Naive thymus-derived CD4-positive, alpha-beta T cell (primary cell): ENCODE measurements around the gene RBM34. TPM values are rescaled to one million over a fixed set of nuclear protein-coding genes. Genes with fewer than 3 reads are reported as not detected.

Source experiments
- ATAC-seq: fragments of 150-1000 bp; cut with Tn5 transposase; 2 replicates; pipeline ENCODE4 v1.10.0; 2021; ENCODE audit warnings: mild to moderate bottlenecking, moderate library complexity
- CTCF ChIA-PET: fragments of 350-600 bp; sonication (Branson Sonifier 250); formaldehyde crosslinking; loops from one replicate; lab custom pipeline; 2021; ENCODE audit warnings: antibody characterized with exemption; lab: Charles Lee
- POLR2A ChIA-PET: fragments of 350-600 bp; sonication (Branson Sonifier 250); formaldehyde crosslinking; loops from one replicate; lab custom pipeline; 2021; ENCODE audit warnings: antibody characterized with exemption, inconsistent platforms; lab: Charles Lee
- DNase-seq, 9 donors: peaks; one replicate each; pipeline versions ENCODE4 v3.0.0 to v3.0.0-alpha.2; 2020 to 2022; ENCODE audit warnings: mixed read lengths in 1 of 9
- H3K27ac ChIP-seq: one replicate; pipeline ENCODE4 v1.7.0; 2013; ENCODE audit warnings: mild to moderate bottlenecking, low read depth, low read length, moderate library complexity
- H3K27me3 ChIP-seq, 2 donors: one replicate each; pipeline ENCODE4 v1.7.0; 2013; ENCODE audit warnings: low read length in 2 of 2, mild to moderate bottlenecking in 2 of 2, moderate library complexity in 2 of 2; ENCODE audit not compliant: control insufficient read depth in 2 of 2, insufficient read depth in 2 of 2
- H3K36me3 ChIP-seq, 3 experiments: 1 replicate in 2 of 3; 2 replicates in 1 of 3; pipeline ENCODE4 v1.7.0; 2013; ENCODE audit warnings: low read length in 3 of 3, mild to moderate bottlenecking in 3 of 3, moderate library complexity in 1 of 3; ENCODE audit not compliant: insufficient read depth in 3 of 3, control insufficient read depth in 2 of 3
- H3K4me1 ChIP-seq, 2 donors: one replicate each; pipeline ENCODE4 v1.7.0; 2013; ENCODE audit warnings: low read length in 2 of 2, mild to moderate bottlenecking in 2 of 2, moderate library complexity in 1 of 2; ENCODE audit not compliant: control insufficient read depth in 2 of 2, insufficient read depth in 2 of 2
- H3K4me3 ChIP-seq: 2 replicates; pipeline ENCODE4 v1.7.0; 2013; ENCODE audit warnings: mild to moderate bottlenecking, low read length
- H3K9me3 ChIP-seq, 3 experiments: 1 replicate in 2 of 3; 2 replicates in 1 of 3; pipeline ENCODE4 v1.7.0; 2013; ENCODE audit warnings: low read length in 3 of 3; ENCODE audit not compliant: control insufficient read depth in 2 of 3
- H3K27ac Mint-ChIP-seq, 9 donors: one replicate each; pipeline ENCODE4 v1.8.0; 2020 to 2022; ENCODE audit warnings: mixed read lengths in 9 of 9, mild to moderate bottlenecking in 8 of 9, moderate library complexity in 5 of 9, inconsistent platforms in 2 of 9
- H3K27me3 Mint-ChIP-seq, 5 donors: one replicate each; pipeline ENCODE4 v1.8.0; 2021 to 2022; ENCODE audit warnings: mixed read lengths in 5 of 5, mild to moderate bottlenecking in 1 of 5
- H3K36me3 Mint-ChIP-seq, 5 donors: one replicate each; pipeline ENCODE4 v1.8.0; 2020 to 2022; ENCODE audit warnings: mixed read lengths in 5 of 5, mild to moderate bottlenecking in 3 of 5, inconsistent platforms in 1 of 5
- H3K4me1 Mint-ChIP-seq, 7 donors: one replicate each; pipeline ENCODE4 v1.8.0; 2020 to 2022; ENCODE audit warnings: mixed read lengths in 7 of 7, mild to moderate bottlenecking in 3 of 7, inconsistent platforms in 1 of 7
- H3K4me3 Mint-ChIP-seq, 10 donors: one replicate each; pipeline ENCODE4 v1.8.0; 2020 to 2022; ENCODE audit warnings: mild to moderate bottlenecking in 10 of 10, mixed read lengths in 10 of 10, moderate library complexity in 6 of 10, inconsistent platforms in 2 of 10
- H3K9me3 Mint-ChIP-seq, 11 donors: one replicate each; pipeline ENCODE4 v1.8.0; 2020 to 2022; ENCODE audit warnings: mixed read lengths in 11 of 11, mild to moderate bottlenecking in 4 of 11, inconsistent platforms in 1 of 11, moderate library complexity in 1 of 11
- intact Hi-C, 2 donors: fragments of 100-400 bp; cut with micrococcal nuclease; formaldehyde crosslinking; loops; one replicate each; pipeline ENCODE4 v1.15.1; 2023
- polyA plus RNA-seq, 2 donors: library from polyadenylated mRNA; unstranded; fragments of 300-500 nt; fragmentation: Illumina TruSeq; gene quantifications; one replicate each; pipeline ENCODE4 v1.2.3, GENCODE V29; 2021
- total RNA-seq, 6 experiments: library from RNA in 5 of 6; stranded (reverse) in 5 of 6; gene quantifications; 1 replicate in 5 of 6; 2 replicates in 1 of 6; pipeline ENCODE4 v1.2.3 and lab custom pipeline; 2021 to 2026

RBM34 gene
- total and polyA plus RNA-seq, 7 experiments from 2014 or later, result 65.0 to 171 (median 129) TPM

DNA sequence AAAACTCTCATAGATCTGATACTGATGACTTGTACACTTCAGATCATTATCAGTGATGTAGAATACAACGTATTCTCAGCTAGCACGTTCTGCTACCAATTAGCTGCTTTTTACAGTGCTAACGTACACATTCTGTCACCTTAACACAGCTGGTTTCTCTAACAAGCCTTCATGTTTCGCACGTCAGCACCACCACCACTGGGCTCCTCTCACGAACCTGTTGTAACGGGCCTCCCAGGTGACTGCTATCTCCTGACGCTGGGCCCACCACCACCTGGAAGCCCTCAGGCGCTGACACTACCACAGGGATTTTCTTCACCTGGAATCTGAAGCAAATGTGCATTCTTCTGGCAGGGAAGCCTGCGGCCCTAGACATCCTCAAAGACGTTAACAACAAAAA lies 52.2 kb downstream of the RBM34 start:
- POLR2A ChIA-PET, result interaction anchor here (0.6 to 1.4 kb wide), 4 partner anchors 17 to 309 kb away, joined by 3 to 4 read pairs (median 4); no protein-coding TSS in a partner anchor
- H3K27me3 ChIP-seq, result no peaks in the 10 kb centered on the region
- peaks cover 5 to 54% (median 29%) of the 10 kb centered on the region in 3 experiments for H3K36me3 ChIP-seq
- no peak overlapping the region for H3K4me3 ChIP-seq
- ATAC-seq, result no peak
- H3K4me3 Mint-ChIP-seq, result no peak overlapping the region
- H3K36me3 Mint-ChIP-seq, result peaks cover 5 to 53% (median 43%) of the 10 kb centered on the region in 5 donors
- H3K27me3 Mint-ChIP-seq, result peaks cover 0 to under 1% (median 0%) of the 10 kb centered on the region in 5 donors
- H3K4me1 ChIP-seq, result peaks cover 9 to 16% of the 10 kb centered on the region in 2 donors
- H3K9me3 ChIP-seq, result no peaks in the 10 kb centered on the region
- peak in 1 of 9 donors; percentile 12 for DNase-seq
- intact Hi-C loops, result loop anchor here in 1 of 2 donors (10.0 kb wide), 1 partner anchor 136 kb away; no protein-coding TSS in a partner anchor
- CTCF ChIA-PET, result interaction anchor here (1.2 to 7.1 kb wide), 2 partner anchors 15 to 307 kb away, joined by 3 to 41 read pairs; no protein-coding TSS in a partner anchor
- H3K4me1 Mint-ChIP-seq, result peaks cover 12 to 30% (median 20%) of the 10 kb centered on the region in 7 donors
- no peak overlapping the region for H3K27ac ChIP-seq
- H3K9me3 Mint-ChIP-seq, result peaks cover 0 to 3% (median 0%) of the 10 kb centered on the region in 11 donors
- peak overlapping the region in 2 of 9 donors; percentile 14 to 39 for H3K27ac Mint-ChIP-seq

DNA sequence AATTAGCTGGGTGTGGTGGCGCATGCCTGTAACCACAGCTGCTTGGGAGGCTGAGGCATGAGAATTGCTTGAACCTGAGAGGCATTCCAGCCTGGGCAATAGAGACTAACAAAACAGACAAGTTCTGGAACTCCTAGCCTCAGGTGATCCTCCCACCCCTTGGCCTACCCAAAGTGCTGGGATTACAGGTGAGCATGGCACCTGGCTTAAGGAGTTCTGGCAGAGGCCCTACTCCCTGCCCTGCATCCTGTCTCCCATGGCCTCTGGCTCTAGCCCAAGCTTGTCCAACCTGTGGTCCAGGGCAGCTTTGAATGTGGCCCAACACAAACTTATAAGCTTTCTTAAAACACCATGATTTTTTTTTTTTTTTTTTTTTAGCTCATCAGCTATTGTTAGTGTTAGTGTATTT lies 52.9 kb downstream of the RBM34 start:
- Mint-ChIP-seq H3K27ac (no peak overlapping the region), H3K27me3 (peaks cover 0 to 2% (median 0%) of the 10 kb centered on the region in 5 donors), H3K4me3 (no peak overlapping the region), H3K9me3 (peaks cover 0 to 3% (median 0%) of the 10 kb centered on the region in 11 donors), H3K36me3 (peaks cover 5 to 47% (median 37%) of the 10 kb centered on the region in 5 donors), H3K4me1 (peaks cover 15 to 29% (median 25%) of the 10 kb centered on the region in 7 donors)
- Histone ChIP-seq H3K27ac (no peak overlapping the region), H3K27me3 (no peaks in the 10 kb centered on the region), H3K4me3 (no peak overlapping the region), H3K36me3 (peaks cover 5 to 47% (median 24%) of the 10 kb centered on the region in 3 experiments), H3K9me3 (no peaks in the 10 kb centered on the region), H3K4me1 (peaks cover 15 to 21% of the 10 kb centered on the region in 2 donors)
- peak in 1 of 9 donors; percentile 19 for DNase-seq
- POLR2A ChIA-PET, result interaction anchor here (0.6 to 1.4 kb wide), 4 partner anchors 19 to 314 kb away, joined by 3 to 5 read pairs (median 4); partner anchors contain the start of gene RBM34
- intact Hi-C loops, result loop anchor here in 1 of 2 donors (10.0 kb wide), 1 partner anchor 137 kb away; no protein-coding TSS in a partner anchor
- CTCF ChIA-PET, result interaction anchor here (0.8 to 7.1 kb wide), 3 partner anchors 15 to 308 kb away, joined by 3 to 41 read pairs (median 3); no protein-coding TSS in a partner anchor
- ATAC-seq, result no peak

DNA sequence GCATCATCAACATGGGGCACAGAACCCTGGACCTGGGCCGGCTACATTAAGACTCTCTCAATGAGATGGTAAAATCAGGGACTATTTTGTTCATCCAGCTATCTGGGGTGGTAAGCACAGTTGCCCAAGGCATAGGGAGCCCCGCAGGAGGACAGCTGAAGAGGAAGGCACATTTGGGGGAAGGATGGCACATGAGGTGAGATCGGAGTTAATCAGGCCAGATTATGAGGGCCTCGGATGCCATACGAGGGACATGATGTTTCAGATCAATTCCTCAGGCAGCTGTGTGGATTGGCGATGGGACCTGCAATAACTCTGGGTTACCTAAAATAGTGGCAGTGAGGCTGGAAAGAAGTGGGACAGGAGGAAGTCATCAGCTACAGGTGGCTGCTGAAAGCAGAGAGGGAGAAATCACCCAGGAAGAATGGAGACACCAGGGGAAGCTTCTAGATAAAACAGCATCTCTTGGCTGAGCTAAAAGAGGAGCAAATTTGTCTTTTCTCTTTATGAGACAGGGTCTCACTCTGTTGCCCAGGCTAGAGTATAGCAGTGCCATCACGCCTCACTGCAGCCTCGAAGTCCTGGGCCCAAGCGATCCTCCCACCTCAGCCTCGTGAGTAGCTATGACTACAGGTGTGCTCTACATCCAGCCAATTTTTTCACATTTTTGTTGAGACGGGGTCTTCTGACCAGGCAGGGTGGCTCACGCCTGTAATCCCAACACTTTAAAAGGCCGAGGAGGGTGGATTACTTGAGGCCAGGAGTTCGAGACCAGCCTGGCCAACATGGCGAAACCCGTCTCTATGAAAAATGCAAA lies 53.5 kb downstream of the RBM34 start:
- peak in 1 of 9 donors; percentile 15 for DNase-seq
- no peaks in the 10 kb centered on the region for H3K9me3 ChIP-seq
- CTCF ChIA-PET, result interaction anchor here (0.8 to 7.1 kb wide), 3 partner anchors 223 to 316 kb away, joined by 3 to 41 read pairs (median 3); no protein-coding TSS in a partner anchor
- H3K27ac ChIP-seq, result no peak overlapping the region
- H3K4me3 Mint-ChIP-seq, result no peak overlapping the region
- H3K4me3 ChIP-seq, result no peak overlapping the region
- peaks cover 17 to 21% of the 10 kb centered on the region in 2 donors for H3K4me1 ChIP-seq
- intact Hi-C loops, result loop anchor here in 1 of 2 donors (10.0 kb wide), 1 partner anchor 137 kb away; no protein-coding TSS in a partner anchor
- peaks cover 5 to 40% (median 32%) of the 10 kb centered on the region in 5 donors for H3K36me3 Mint-ChIP-seq
- POLR2A ChIA-PET, result interaction anchor here (0.6 to 1.4 kb wide), 2 partner anchors 53 to 314 kb away, joined by 3 to 5 read pairs; partner anchors contain the start of gene RBM34
- peaks cover 0 to 2% (median 0%) of the 10 kb centered on the region in 5 donors for H3K27me3 Mint-ChIP-seq
- H3K36me3 ChIP-seq, result peaks cover 5 to 41% (median 21%) of the 10 kb centered on the region in 3 experiments
- peaks cover 18 to 34% (median 31%) of the 10 kb centered on the region in 7 donors for H3K4me1 Mint-ChIP-seq
- no peaks in the 10 kb centered on the region for H3K27me3 ChIP-seq
- peak overlapping the region in 4 of 9 donors; percentile 0 to 55 (median 26) for H3K27ac Mint-ChIP-seq
- peaks cover 0 to 3% (median 0%) of the 10 kb centered on the region in 11 donors for H3K9me3 Mint-ChIP-seq
- no peak for ATAC-seq

DNA sequence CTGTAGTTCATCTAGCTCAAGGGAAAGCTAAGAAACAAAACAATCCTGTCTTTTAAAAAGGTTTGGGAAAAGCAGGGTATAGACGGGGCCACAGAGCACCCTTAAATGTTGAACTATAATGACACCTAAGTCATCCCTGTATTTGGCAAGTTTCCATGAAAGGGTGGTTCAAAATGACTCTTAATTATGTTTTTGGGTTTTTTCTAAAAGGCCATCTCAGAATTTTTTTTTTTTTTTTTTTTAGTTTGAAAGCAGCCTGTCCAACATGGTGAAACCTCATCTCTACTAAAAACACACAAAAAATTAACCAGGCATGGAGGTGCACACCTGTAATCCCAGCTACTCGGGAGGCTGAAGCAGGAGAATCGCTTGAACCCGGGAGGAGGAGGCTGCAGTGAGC lies 54.6 kb downstream of the RBM34 start:
- H3K4me1 Mint-ChIP-seq, result peaks cover 20 to 42% (median 37%) of the 10 kb centered on the region in 7 donors
- H3K4me3 Mint-ChIP-seq, result no peak overlapping the region
- peaks cover 5 to 37% (median 30%) of the 10 kb centered on the region in 5 donors for H3K36me3 Mint-ChIP-seq

DNA sequence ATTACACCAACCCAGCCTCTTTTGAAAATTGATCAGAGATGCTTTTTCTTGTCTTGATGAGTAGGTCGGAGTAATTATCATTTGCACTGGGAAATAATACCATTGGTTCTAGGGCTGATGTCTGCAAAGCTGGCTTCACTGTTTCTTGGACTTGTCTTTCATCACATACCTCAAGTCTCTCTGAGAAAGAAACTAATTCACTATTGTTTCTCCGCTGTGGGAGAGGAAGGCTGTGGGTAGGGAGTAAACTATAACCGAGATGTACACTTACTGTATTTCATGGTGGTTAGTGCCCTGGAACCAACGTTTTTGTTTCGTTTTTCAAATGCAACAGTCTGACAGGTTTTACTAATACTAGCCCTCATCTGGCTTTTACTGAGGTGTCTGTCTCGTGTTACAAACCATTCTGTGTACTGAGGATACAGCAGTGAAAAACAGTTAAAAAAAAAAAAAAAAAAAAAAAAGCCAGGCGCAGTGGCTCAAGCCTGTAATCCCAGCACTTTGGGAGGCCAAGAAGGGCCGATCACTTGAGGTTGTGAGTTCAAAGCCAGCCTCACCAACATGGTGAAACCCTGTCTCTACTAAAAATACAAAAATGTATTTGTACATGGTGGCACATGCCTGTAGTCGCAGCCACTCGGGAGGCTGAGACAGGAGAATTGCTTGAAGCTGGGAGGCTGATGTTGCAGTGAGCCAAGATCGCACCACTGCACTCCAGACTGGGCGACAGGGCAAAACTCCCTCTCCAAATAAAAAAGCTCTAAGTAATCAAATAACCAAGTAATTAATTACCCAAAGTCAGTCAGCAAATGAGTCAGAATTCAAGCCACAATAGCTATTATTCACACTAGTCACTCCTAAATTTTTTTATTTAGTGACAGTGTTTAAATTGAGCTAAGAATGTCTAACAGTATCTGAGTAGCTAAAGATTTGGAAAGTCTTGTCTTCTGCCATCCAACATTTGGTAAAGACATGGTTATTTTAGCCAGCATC lies 55.7 kb downstream of the RBM34 start:
- POLR2A ChIA-PET, result interaction anchor here (0.5 to 2.0 kb wide), 7 partner anchors 23 to 712 kb away, joined by 3 to 5 read pairs (median 3); partner anchors contain the start of gene TOMM20
- H3K27ac ChIP-seq, result no peak overlapping the region
- intact Hi-C loops, result loop anchor here in 1 of 2 donors (2.0 to 10.0 kb wide), 2 partner anchors 139 to 223 kb away; partner anchors contain the start of genes ARID4B and GGPS1
- ATAC-seq (peak; percentile 29), DNase-seq (peak in 1 of 9 donors; percentile 21)
- Mint-ChIP-seq H3K27me3 (peaks cover 0 to 5% (median 0%) of the 10 kb centered on the region in 5 donors), H3K27ac (peak overlapping the region in 2 of 9 donors; percentile 54 to 76), H3K9me3 (peaks cover 0 to 5% (median 0%) of the 10 kb centered on the region in 11 donors), H3K4me1 (peaks cover 20 to 47% (median 41%) of the 10 kb centered on the region in 7 donors), H3K4me3 (peak overlapping the region in 9 of 10 donors; percentile 15 to 85 (median 77)), H3K36me3 (peaks cover 5 to 27% (median 23%) of the 10 kb centered on the region in 5 donors)
- peaks cover 21 to 23% of the 10 kb centered on the region in 2 donors for H3K4me1 ChIP-seq
- H3K4me3 ChIP-seq, result peak overlapping the region; percentile 55
- H3K9me3 ChIP-seq, result no peaks in the 10 kb centered on the region
- H3K36me3 ChIP-seq, result peaks cover 3 to 24% (median 5%) of the 10 kb centered on the region in 3 experiments
- CTCF ChIA-PET, result interaction anchor here (0.6 to 7.1 kb wide), 13 partner anchors 8 to 1432 kb away, joined by 3 to 41 read pairs (median 3); partner anchors contain the start of gene RBM34
- no peaks in the 10 kb centered on the region for H3K27me3 ChIP-seq

More for the DNA sequence above, 54.6 kb downstream of the RBM34 start:
- Mint-ChIP-seq H3K27me3 (peaks cover 0 to 2% (median 0%) of the 10 kb centered on the region in 5 donors), H3K27ac (peak overlapping the region in 2 of 9 donors; percentile 30 to 58), H3K9me3 (peaks cover 0 to 5% (median 0%) of the 10 kb centered on the region in 11 donors)
- Histone ChIP-seq H3K4me1 (peaks cover 21 to 23% of the 10 kb centered on the region in 2 donors), H3K9me3 (no peaks in the 10 kb centered on the region), H3K27ac (no peak overlapping the region), H3K36me3 (peaks cover 5 to 36% (median 14%) of the 10 kb centered on the region in 3 experiments), H3K4me3 (no peak overlapping the region), H3K27me3 (no peaks in the 10 kb centered on the region)
- intact Hi-C loops, result loop anchor here in 1 of 2 donors (10.0 kb wide), 1 partner anchor 138 kb away; no protein-coding TSS in a partner anchor
- ChIA-PET CTCF (interaction anchor here (1.0 to 7.1 kb wide), 6 partner anchors 9 to 317 kb away, joined by 3 to 41 read pairs (median 3); partner anchors contain the start of gene RBM34), POLR2A (interaction anchor here (0.5 to 0.6 kb wide), 2 partner anchors 26 to 84 kb away, joined by 3 read pairs; no protein-coding TSS in a partner anchor)
- peak in 1 of 9 donors; percentile 4 for DNase-seq
- ATAC-seq, result no peak
